HUDEP-2 (cell line): ENCODE results near the gene AQP4.

Experiments used
- DNase-seq, 76 experiments: peaks; one replicate each; lab custom pipeline; 2025; ENCODE audit not compliant: unreplicated experiment in 76 of 76; lab: John Stamatoyannopoulos, UW

AQP4 gene

GRCh38 chr18:26843760-26844159 lies 21.7 kb downstream of the AQP4 start:
- DNase-seq = no peak

- no peak for DNase-seq
These were observed 24.5 kb downstream of the AQP4 start for GRCh38 chr18:26840965-26841364.

- DNase-seq = no peak
These were observed 25.9 kb downstream of the AQP4 start for GRCh38 chr18:26839609-26840008.

- DNase-seq = no peak
These were observed 33.2 kb downstream of the AQP4 start for GRCh38 chr18:26832302-26832701.

GRCh38 chr18:26827581-26827980 lies 37.9 kb downstream of the AQP4 start:
- DNase-seq = no peak

- DNase-seq = no peak
These were observed 38.8 kb downstream of the AQP4 start for GRCh38 chr18:26826656-26827235.

GRCh38 chr18:26821181-26821580 lies 44.3 kb downstream of the AQP4 start:
- DNase-seq = no peak

GRCh38 chr18:26819046-26819445 lies 46.5 kb downstream of the AQP4 start:
- DNase-seq = no peak

- no peak for DNase-seq
These were observed 47.0 kb downstream of the AQP4 start for GRCh38 chr18:26818461-26818860.

- DNase-seq = peak in 3 of 76 experiments; percentile 2 to 19 (median 5)
These were observed 52.5 kb downstream of the AQP4 start for GRCh38 chr18:26813043-26813442.

GRCh38 chr18:26812462-26812861 lies 53.0 kb downstream of the AQP4 start:
- DNase-seq = no peak

GRCh38 chr18:26809346-26809745 lies 56.2 kb downstream of the AQP4 start:
- DNase-seq = no peak

GRCh38 chr18:26806224-26806623 lies 59.3 kb downstream of the AQP4 start:
- DNase-seq = no peak

GRCh38 chr18:26804519-26804918 lies 61.0 kb downstream of the AQP4 start:
- no peak for DNase-seq

GRCh38 chr18:26803643-26804042 lies 61.9 kb downstream of the AQP4 start:
- DNase-seq = no peak

GRCh38 chr18:26802330-26803200 lies 62.9 kb downstream of the AQP4 start:
- DNase-seq = no peak
